ENCODE data around the gene MBTPS1. TPM values are rescaled to one million over a fixed set of nuclear protein-coding genes. Genes with fewer than 3 reads are reported as not detected.

Gene MBTPS1
- polyA plus RNA-seq, 3 donors, result 26.4 to 73.8 (median 28.0) TPM

DNA sequence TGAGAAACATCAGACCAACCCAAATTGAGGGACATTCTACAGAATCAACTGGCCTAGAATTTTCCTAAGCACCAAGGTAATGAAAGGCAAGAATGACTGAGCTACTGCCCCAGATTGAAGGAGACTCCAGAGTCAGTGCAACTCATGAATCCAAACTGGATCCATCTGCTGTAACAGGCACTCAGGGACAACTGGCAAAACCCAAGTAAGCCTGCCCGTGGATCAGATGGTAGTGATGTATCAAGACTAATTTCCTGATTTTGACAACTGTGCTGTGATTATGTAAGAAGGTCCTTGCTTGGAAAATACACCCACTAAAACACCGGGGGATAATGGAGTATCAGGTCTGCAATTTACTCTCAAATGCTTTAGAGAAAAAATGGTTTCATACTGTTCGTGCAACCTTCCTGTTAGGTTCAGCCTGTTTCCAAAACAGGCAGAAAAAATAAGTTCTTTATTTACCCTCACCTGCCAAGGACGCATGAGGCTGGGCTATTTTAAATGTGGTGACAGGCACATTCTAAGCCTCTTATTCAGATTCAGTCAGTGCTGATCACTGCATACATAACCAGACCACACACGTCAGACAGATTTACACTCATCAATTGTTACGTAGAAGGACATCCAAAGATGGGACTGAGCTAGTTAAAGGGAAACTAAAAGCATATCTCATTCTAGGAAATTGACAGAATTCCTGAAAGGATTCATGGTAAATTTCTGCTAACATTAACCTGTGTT lies 7.0 kb downstream of the MBTPS1 start:
- no CpG with 5 or more reads among the region's 6 CpGs for WGBS (ENCODE audit: insufficient coverage)
- Mint-ChIP-seq H3K9me3 (no peaks in the 10 kb centered on the region), H3K4me1 (peaks cover 30% of the 10 kb centered on the region)

DNA sequence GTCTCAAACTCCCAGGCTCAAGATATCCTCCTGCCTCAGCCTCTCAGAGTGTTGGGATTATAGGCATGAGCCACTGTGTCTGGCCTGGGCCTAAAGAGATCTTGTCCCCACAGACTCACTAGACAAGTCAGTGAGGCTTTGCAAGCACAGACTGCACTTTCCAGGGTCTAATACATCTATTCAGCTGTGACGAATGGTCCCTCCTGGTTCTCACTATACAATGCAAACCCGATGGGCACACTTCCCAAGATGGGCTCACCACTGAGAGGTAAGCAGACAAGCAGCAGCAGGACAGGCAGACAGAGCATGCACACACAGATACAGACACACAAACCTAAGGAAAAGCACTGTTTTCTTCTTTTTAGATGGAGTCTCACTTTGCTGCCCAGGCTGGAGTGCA lies 8.8 kb downstream of the MBTPS1 start:
- Mint-ChIP-seq H3K4me1 (peaks cover 23% of the 10 kb centered on the region), H3K27me3 (ENCODE audit: low read depth in 3 of 3) (no peaks in the 10 kb centered on the region), H3K27ac (peak overlapping the region in 1 of 7 donors; percentile 74), H3K9me3 (no peaks in the 10 kb centered on the region), H3K4me3 (no peak overlapping the region), H3K36me3 (peaks cover 36 to 58% of the 10 kb centered on the region in 2 donors)
- Histone ChIP-seq H4K20me1 (ENCODE audit: insufficient read depth, low read length) (peaks cover 97% of the 10 kb centered on the region), H3K79me2 (ENCODE audit: insufficient read depth, low read length) (peaks cover 98% of the 10 kb centered on the region), H3K9ac (ENCODE audit: insufficient read depth, low read length, poor library complexity, severe bottlenecking) (no peak overlapping the region), H3K4me1 (ENCODE audit: control insufficient read depth in 1 of 2, insufficient read depth in 2 of 2, low read length in 2 of 2) (peaks cover 7 to 8% of the 10 kb centered on the region in 2 donors), H3K9me3 (replicated peaks in 1 of 2; ENCODE audit: control insufficient read depth in 1 of 2, insufficient read depth in 1 of 2, low read length in 2 of 2) (no peaks in the 10 kb centered on the region), H2AFZ (ENCODE audit: insufficient read depth, low read depth, low read length, poor library complexity, severe bottlenecking) (no peak overlapping the region), H3K4me2 (replicated peaks; ENCODE audit: extremely low read depth, low read length, poor library complexity, severe bottlenecking) (no peak overlapping the region), H3K27me3 (ENCODE audit: control insufficient read depth in 2 of 2, insufficient read depth in 2 of 2, low read length in 2 of 2) (no peaks in the 10 kb centered on the region), H3K4me3 (replicated peaks in 1 of 3; ENCODE audit: low read depth in 2 of 3, low read length in 3 of 3) (no peak overlapping the region), H3K27ac (ENCODE audit: low read depth in 1 of 2, low read length in 2 of 2) (no peak overlapping the region), H3K36me3 (replicated peaks in 1 of 2; ENCODE audit: control insufficient read depth in 1 of 2, insufficient read depth in 2 of 2, low read length in 2 of 2) (peaks cover 33 to 55% of the 10 kb centered on the region in 2 donors)
- 92% methylated on average over 2 of the region's 2 CpGs for WGBS (ENCODE audit: insufficient coverage)
- DNase-seq, result no peak
- intact Hi-C loops (cut with micrococcal nuclease), result no loop called here
- TF ChIP-seq, protein P1, sequence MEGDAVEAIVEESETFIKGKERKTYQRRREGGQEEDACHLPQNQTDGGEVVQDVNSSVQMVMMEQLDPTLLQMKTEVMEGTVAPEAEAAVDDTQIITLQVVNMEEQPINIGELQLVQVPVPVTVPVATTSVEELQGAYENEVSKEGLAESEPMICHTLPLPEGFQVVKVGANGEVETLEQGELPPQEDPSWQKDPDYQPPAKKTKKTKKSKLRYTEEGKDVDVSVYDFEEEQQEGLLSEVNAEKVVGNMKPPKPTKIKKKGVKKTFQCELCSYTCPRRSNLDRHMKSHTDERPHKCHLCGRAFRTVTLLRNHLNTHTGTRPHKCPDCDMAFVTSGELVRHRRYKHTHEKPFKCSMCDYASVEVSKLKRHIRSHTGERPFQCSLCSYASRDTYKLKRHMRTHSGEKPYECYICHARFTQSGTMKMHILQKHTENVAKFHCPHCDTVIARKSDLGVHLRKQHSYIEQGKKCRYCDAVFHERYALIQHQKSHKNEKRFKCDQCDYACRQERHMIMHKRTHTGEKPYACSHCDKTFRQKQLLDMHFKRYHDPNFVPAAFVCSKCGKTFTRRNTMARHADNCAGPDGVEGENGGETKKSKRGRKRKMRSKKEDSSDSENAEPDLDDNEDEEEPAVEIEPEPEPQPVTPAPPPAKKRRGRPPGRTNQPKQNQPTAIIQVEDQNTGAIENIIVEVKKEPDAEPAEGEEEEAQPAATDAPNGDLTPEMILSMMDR (IDR thresholded peaks at IDR 0.05), result no peak

More for the DNA sequence above, 7.0 kb downstream of the MBTPS1 start:
- peaks cover 35 to 53% of the 10 kb centered on the region in 2 donors for H3K36me3 Mint-ChIP-seq
- Histone ChIP-seq H3K4me2 (replicated peaks; ENCODE audit: extremely low read depth, low read length, poor library complexity, severe bottlenecking) (no peak overlapping the region), H3K9me3 (replicated peaks in 1 of 2; ENCODE audit: control insufficient read depth in 1 of 2, insufficient read depth in 1 of 2, low read length in 2 of 2) (no peaks in the 10 kb centered on the region), H3K79me2 (ENCODE audit: insufficient read depth, low read length) (peaks cover 98% of the 10 kb centered on the region), H4K20me1 (ENCODE audit: insufficient read depth, low read length) (peaks cover 93% of the 10 kb centered on the region), H2AFZ (ENCODE audit: insufficient read depth, low read depth, low read length, poor library complexity, severe bottlenecking) (no peak overlapping the region), H3K4me3 (replicated peaks in 1 of 3; ENCODE audit: low read depth in 2 of 3, low read length in 3 of 3) (no peak overlapping the region), H3K9ac (ENCODE audit: insufficient read depth, low read length, poor library complexity, severe bottlenecking) (no peak overlapping the region), H3K27ac (ENCODE audit: low read depth in 1 of 2, low read length in 2 of 2) (peak overlapping the region in 1 of 2 donors; percentile 30), H3K4me1 (ENCODE audit: control insufficient read depth in 1 of 2, insufficient read depth in 2 of 2, low read length in 2 of 2) (peaks cover 22 to 23% of the 10 kb centered on the region in 2 donors), H3K36me3 (replicated peaks in 1 of 2; ENCODE audit: control insufficient read depth in 1 of 2, insufficient read depth in 2 of 2, low read length in 2 of 2) (peaks cover 33 to 55% of the 10 kb centered on the region in 2 donors), H3K27me3 (ENCODE audit: control insufficient read depth in 2 of 2, insufficient read depth in 2 of 2, low read length in 2 of 2) (no peaks in the 10 kb centered on the region)
- H3K27ac Mint-ChIP-seq, result peak overlapping the region in 4 of 7 donors; percentile 10 to 70 (median 44)
- TF ChIP-seq, protein P1 (IDR thresholded peaks at IDR 0.05), result no peak
- intact Hi-C loops (cut with micrococcal nuclease), result no loop called here
- DNase-seq, result peak in 1 of 3 donors; percentile 29
- H3K4me3 Mint-ChIP-seq, result no peak overlapping the region
- H3K27me3 Mint-ChIP-seq (ENCODE audit: low read depth in 3 of 3), result no peaks in the 10 kb centered on the region

Data from CD14-positive monocyte (primary cell).